ENCODE data around the gene MAP3K7.

GRCh38 chr6:90483956-90484355, 102.9 kb downstream of the MAP3K7 start:
- TF ChIP-seq, protein P1, sequence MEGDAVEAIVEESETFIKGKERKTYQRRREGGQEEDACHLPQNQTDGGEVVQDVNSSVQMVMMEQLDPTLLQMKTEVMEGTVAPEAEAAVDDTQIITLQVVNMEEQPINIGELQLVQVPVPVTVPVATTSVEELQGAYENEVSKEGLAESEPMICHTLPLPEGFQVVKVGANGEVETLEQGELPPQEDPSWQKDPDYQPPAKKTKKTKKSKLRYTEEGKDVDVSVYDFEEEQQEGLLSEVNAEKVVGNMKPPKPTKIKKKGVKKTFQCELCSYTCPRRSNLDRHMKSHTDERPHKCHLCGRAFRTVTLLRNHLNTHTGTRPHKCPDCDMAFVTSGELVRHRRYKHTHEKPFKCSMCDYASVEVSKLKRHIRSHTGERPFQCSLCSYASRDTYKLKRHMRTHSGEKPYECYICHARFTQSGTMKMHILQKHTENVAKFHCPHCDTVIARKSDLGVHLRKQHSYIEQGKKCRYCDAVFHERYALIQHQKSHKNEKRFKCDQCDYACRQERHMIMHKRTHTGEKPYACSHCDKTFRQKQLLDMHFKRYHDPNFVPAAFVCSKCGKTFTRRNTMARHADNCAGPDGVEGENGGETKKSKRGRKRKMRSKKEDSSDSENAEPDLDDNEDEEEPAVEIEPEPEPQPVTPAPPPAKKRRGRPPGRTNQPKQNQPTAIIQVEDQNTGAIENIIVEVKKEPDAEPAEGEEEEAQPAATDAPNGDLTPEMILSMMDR (IDR thresholded peaks at IDR 0.05; ENCODE audit: insufficient read depth, low read depth, low read length) = no peak
- TF ChIP-seq EZH2 (IDR thresholded peaks at IDR 0.05; ENCODE audit: insufficient read depth, low read length) = no peak
